Stimulated activated naive CD8-positive, alpha-beta T cell treated with anti-CD3 and anti-CD28 coated beads, Interleukin-15, amount 100 ng/mL, for 72 hours (primary cell): Measurements from ENCODE around the gene SLC16A7.
A peak's percentile ranks its signal among the peaks of the same experiment; 100 is the strongest.

Experiments used
- ATAC-seq: fragments of 150-1000 bp; cut with Tn5 transposase; 2 replicates; pipeline ENCODE4 v1.10.0; 2021; ENCODE audit warnings: mild to moderate bottlenecking, moderate library complexity
- DNase-seq, 2 donors: peaks; one replicate each; pipeline ENCODE4 v3.0.0; 2021 to 2022
- H3K27ac Mint-ChIP-seq, 2 donors: one replicate each; pipeline ENCODE4 v1.8.0; 2022; ENCODE audit warnings: mild to moderate bottlenecking in 2 of 2, mixed read lengths in 2 of 2, moderate library complexity in 2 of 2
- H3K27me3 Mint-ChIP-seq: one replicate; pipeline ENCODE4 v1.8.0; 2022; ENCODE audit warnings: mixed read lengths
- H3K4me1 Mint-ChIP-seq: one replicate; pipeline ENCODE4 v1.8.0; 2022; ENCODE audit warnings: mild to moderate bottlenecking, mixed read lengths
- H3K4me3 Mint-ChIP-seq, 2 donors: one replicate each; pipeline ENCODE4 v1.8.0; 2022; ENCODE audit warnings: mild to moderate bottlenecking in 2 of 2, mixed read lengths in 2 of 2, moderate library complexity in 1 of 2
- H3K9me3 Mint-ChIP-seq, 2 donors: one replicate each; pipeline ENCODE4 v1.8.0; 2022; ENCODE audit warnings: mixed read lengths in 2 of 2

SLC16A7 gene

GRCh38 chr12:59808317-59808910, 212.6 kb downstream of the SLC16A7 start:
- no peak for DNase-seq
- H3K4me3 Mint-ChIP-seq: no peak overlapping the region

GRCh38 chr12:59811991-59812390, 216.2 kb downstream of the SLC16A7 start:
- no peak overlapping the region for H3K4me3 Mint-ChIP-seq
- ATAC-seq (no peak), DNase-seq (no peak)
- H3K27ac Mint-ChIP-seq: no peak overlapping the region
- no peaks in the 10 kb centered on the region for H3K4me1 Mint-ChIP-seq
- H3K27me3 Mint-ChIP-seq: no peaks in the 10 kb centered on the region
- H3K9me3 Mint-ChIP-seq: peaks cover 0 to 3% of the 10 kb centered on the region in 2 donors

More at GRCh38 chr12:59808317-59808910, 212.6 kb downstream of the SLC16A7 start:
- H3K27ac Mint-ChIP-seq: no peak overlapping the region
- H3K27me3 Mint-ChIP-seq: no peaks in the 10 kb centered on the region
- no peaks in the 10 kb centered on the region for H3K4me1 Mint-ChIP-seq
- peak; percentile 73 for ATAC-seq
- H3K9me3 Mint-ChIP-seq: no peaks in the 10 kb centered on the region

GRCh38 chr12:59812716-59813115, 216.9 kb downstream of the SLC16A7 start:
- DNase-seq (no peak), ATAC-seq (no peak)
- Mint-ChIP-seq H3K9me3 (peaks cover 0 to 5% of the 10 kb centered on the region in 2 donors), H3K4me1 (no peaks in the 10 kb centered on the region), H3K4me3 (no peak overlapping the region), H3K27me3 (no peaks in the 10 kb centered on the region), H3K27ac (no peak overlapping the region)

GRCh38 chr12:59820594-59821011, 224.8 kb downstream of the SLC16A7 start:
- H3K27ac Mint-ChIP-seq: no peak overlapping the region
- H3K27me3 Mint-ChIP-seq: no peaks in the 10 kb centered on the region
- H3K4me1 Mint-ChIP-seq: peaks cover 6% of the 10 kb centered on the region
- H3K9me3 Mint-ChIP-seq: peaks cover 5 to 8% of the 10 kb centered on the region in 2 donors
- ATAC-seq: no peak
- DNase-seq: no peak
- no peak overlapping the region for H3K4me3 Mint-ChIP-seq

- no peak for ATAC-seq
- Mint-ChIP-seq H3K9me3 (peaks cover 0 to 3% of the 10 kb centered on the region in 2 donors), H3K4me1 (peaks cover 3% of the 10 kb centered on the region), H3K27ac (no peak overlapping the region), H3K4me3 (no peak overlapping the region), H3K27me3 (no peaks in the 10 kb centered on the region)
- DNase-seq: no peak
Observed at GRCh38 chr12:59823567-59823966, 227.7 kb downstream of the SLC16A7 start.

GRCh38 chr12:59827767-59828166, 231.9 kb downstream of the SLC16A7 start:
- Mint-ChIP-seq H3K27ac (no peak overlapping the region), H3K9me3 (no peaks in the 10 kb centered on the region), H3K4me1 (no peaks in the 10 kb centered on the region), H3K27me3 (peaks cover 8% of the 10 kb centered on the region), H3K4me3 (no peak overlapping the region)
- no peak for DNase-seq
- ATAC-seq: no peak

GRCh38 chr12:59828521-59828920, 232.7 kb downstream of the SLC16A7 start:
- Mint-ChIP-seq H3K9me3 (no peaks in the 10 kb centered on the region), H3K27ac (no peak overlapping the region), H3K4me3 (no peak overlapping the region), H3K4me1 (no peaks in the 10 kb centered on the region), H3K27me3 (peaks cover 8% of the 10 kb centered on the region)
- no peak for DNase-seq
- ATAC-seq: no peak

GRCh38 chr12:59833408-59833807, 237.6 kb downstream of the SLC16A7 start:
- Mint-ChIP-seq H3K27me3 (peaks cover 8% of the 10 kb centered on the region), H3K27ac (no peak overlapping the region), H3K9me3 (no peaks in the 10 kb centered on the region), H3K4me1 (no peaks in the 10 kb centered on the region), H3K4me3 (no peak overlapping the region)
- no peak for DNase-seq
- ATAC-seq: no peak

GRCh38 chr12:59834659-59835474, 239.0 kb downstream of the SLC16A7 start:
- ATAC-seq (no peak), DNase-seq (no peak)
- Mint-ChIP-seq H3K27me3 (peaks cover 8% of the 10 kb centered on the region), H3K9me3 (no peaks in the 10 kb centered on the region), H3K4me3 (no peak overlapping the region), H3K27ac (no peak overlapping the region), H3K4me1 (no peaks in the 10 kb centered on the region)
